ENCODE data around the gene BGLAP. TPM values are rescaled to one million over a fixed set of nuclear protein-coding genes. Genes with fewer than 3 reads are reported as not detected.
A peak's percentile ranks its signal among the peaks of the same experiment; 100 is the strongest.

BGLAP gene
- total RNA-seq, 1 experiment from 2014 or later = 2.4 TPM

DNA sequence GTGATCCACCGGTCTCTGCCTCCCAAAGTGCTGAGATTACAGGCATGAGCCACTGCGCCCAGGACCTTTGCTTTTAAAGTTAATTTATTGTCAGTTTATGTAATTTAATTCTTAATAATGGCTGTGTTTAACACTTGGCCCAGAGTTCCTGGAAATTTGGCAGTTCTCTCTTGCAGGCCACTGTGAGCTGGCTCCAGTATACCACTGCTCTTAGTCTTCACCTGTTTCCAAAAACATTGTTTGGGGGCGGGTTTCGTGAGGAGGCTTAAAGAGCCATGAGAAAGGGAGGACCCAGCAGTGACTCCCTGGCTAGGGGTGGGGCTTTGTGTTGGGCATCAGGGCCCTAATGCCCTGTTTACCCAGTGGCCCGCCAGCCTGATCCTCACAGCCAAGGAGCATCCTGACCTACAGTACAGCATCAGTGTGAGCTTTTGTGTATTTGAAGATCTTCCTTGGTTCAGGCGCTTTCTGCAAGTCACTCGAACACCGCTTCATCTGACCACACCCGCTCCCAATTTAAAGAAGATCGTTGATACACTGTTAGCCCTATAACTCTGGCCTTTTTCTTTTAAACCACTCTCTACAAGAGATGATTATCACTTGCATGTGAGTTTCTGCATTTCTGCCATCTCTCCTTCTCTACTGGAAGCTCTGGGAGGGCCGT, 12.0 kb upstream of the BGLAP start:
- no peaks in the 10 kb centered on the region for H4K20me1 ChIP-seq (ENCODE audit: control insufficient read depth, insufficient read depth, insufficient read length)
- H3K9me3 ChIP-seq (ENCODE audit: control insufficient read depth, low read depth, low read length) = no peaks in the 10 kb centered on the region
- H3K79me1 ChIP-seq (ENCODE audit: insufficient read depth, low read depth, low read length, poor library complexity, severe bottlenecking) = no peaks in the 10 kb centered on the region
- H3K56ac ChIP-seq (ENCODE audit: insufficient read length, low read depth, low read length) = no peak overlapping the region
- H4K5ac ChIP-seq (ENCODE audit: insufficient read length, low read depth, low read length) = no peak overlapping the region
- Mint-ChIP-seq H3K4me1 (peaks cover 5 to 6% of the 10 kb centered on the region in 2 experiments), H3K4me3 (peak overlapping the region in 1 of 2 experiments; percentile 23; a peak in 1 of 5 replicates), H3K9me3 (no peaks in the 10 kb centered on the region), H3K27me3 (ENCODE audit: low read depth) (no peaks in the 10 kb centered on the region), H3K36me3 (ENCODE audit: insufficient read depth in 1 of 3, low read depth in 3 of 3) (peaks cover 20 to 57% (median 51%) of the 10 kb centered on the region in 3 experiments), H3K27ac (peak overlapping the region in 1 of 3 experiments; percentile 51; a peak in 3 of 7 replicates)
- no peak overlapping the region for H3K27ac ChIP-seq (ENCODE audit: insufficient read length, low read depth, low read length)
- no peak overlapping the region for H4K8ac ChIP-seq (replicated peaks; ENCODE audit: insufficient read length, low read depth, low read length)
- no peak overlapping the region for H2AK5ac ChIP-seq (ENCODE audit: insufficient read length, low read length)
- H2BK5ac ChIP-seq (ENCODE audit: insufficient read length, low read length) = no peak overlapping the region
- no peak overlapping the region for H3K18ac ChIP-seq (ENCODE audit: insufficient read length, low read depth, low read length)
- no peaks in the 10 kb centered on the region for H3K4me1 ChIP-seq (ENCODE audit: insufficient read depth, low read length)
- H3K23ac ChIP-seq (ENCODE audit: insufficient read length, low read depth, low read length) = no peak overlapping the region
- H3K14ac ChIP-seq (ENCODE audit: insufficient read depth, low read length) = no peak overlapping the region
- no CpG with 5 or more reads among the region's 11 CpGs for WGBS (ENCODE audit: extremely low coverage, insufficient read length, low lambda C conversion rate)
- H3K79me2 ChIP-seq (ENCODE audit: insufficient read depth, low read length) = no peaks in the 10 kb centered on the region
- H2BK15ac ChIP-seq (ENCODE audit: low read depth, low read length) = no peak overlapping the region
- no peak overlapping the region for H2BK120ac ChIP-seq (ENCODE audit: low read depth, low read length, poor library complexity, severe bottlenecking)
- H3T11ph ChIP-seq (ENCODE audit: low read length) = no peak overlapping the region
- H3K23me2 ChIP-seq (ENCODE audit: insufficient read length, low read depth, low read length, poor library complexity, severe bottlenecking) = no peaks in the 10 kb centered on the region
- H3K9ac ChIP-seq (ENCODE audit: extremely low read depth, insufficient read length, low read length) = no peak overlapping the region
- no peak overlapping the region for H4K91ac ChIP-seq (ENCODE audit: insufficient read length, low read depth, low read length)
- H3K4ac ChIP-seq (ENCODE audit: low read depth, low read length) = no peak overlapping the region
- H3K4me2 ChIP-seq (ENCODE audit: insufficient read depth, insufficient read length, low read length) = no peak overlapping the region
- TF ChIP-seq, protein P1, sequence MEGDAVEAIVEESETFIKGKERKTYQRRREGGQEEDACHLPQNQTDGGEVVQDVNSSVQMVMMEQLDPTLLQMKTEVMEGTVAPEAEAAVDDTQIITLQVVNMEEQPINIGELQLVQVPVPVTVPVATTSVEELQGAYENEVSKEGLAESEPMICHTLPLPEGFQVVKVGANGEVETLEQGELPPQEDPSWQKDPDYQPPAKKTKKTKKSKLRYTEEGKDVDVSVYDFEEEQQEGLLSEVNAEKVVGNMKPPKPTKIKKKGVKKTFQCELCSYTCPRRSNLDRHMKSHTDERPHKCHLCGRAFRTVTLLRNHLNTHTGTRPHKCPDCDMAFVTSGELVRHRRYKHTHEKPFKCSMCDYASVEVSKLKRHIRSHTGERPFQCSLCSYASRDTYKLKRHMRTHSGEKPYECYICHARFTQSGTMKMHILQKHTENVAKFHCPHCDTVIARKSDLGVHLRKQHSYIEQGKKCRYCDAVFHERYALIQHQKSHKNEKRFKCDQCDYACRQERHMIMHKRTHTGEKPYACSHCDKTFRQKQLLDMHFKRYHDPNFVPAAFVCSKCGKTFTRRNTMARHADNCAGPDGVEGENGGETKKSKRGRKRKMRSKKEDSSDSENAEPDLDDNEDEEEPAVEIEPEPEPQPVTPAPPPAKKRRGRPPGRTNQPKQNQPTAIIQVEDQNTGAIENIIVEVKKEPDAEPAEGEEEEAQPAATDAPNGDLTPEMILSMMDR (conservative IDR thresholded peaks at IDR 0.05) = no peak
- no peak overlapping the region for H2AFZ ChIP-seq (ENCODE audit: low read length)
- DNase-seq = no peak
- no peaks in the 10 kb centered on the region; the same call in 1 of the 2 replicates for H3K27me3 ChIP-seq (ENCODE audit: insufficient read depth, low read length)
- H2BK12ac ChIP-seq (ENCODE audit: insufficient read length, low read depth, low read length) = no peak overlapping the region
- no peak overlapping the region for H2BK20ac ChIP-seq (ENCODE audit: low read depth, low read length, poor library complexity, severe bottlenecking)

All from H9 (cell line).